RWPE1 (cell line): ENCODE data around the gene SLC7A9.
"Not testable (repeated sequence)": the region's sequence is repeated elsewhere in the genome, so short reads cannot be mapped to it uniquely, and the experiment has no call there.

Source experiments
- CTCF ChIA-PET: fragments of 350-600 bp; sonication (Branson Sonifier 250); formaldehyde crosslinking; extraction: SDS; loops from one replicate; lab custom pipeline; 2021; lab: Yijun Ruan, JAX
- POLR2A ChIA-PET: fragments of 400-600 bp; formaldehyde crosslinking; extraction: SDS; loops from one replicate; lab custom pipeline; 2020; ENCODE audit warnings: antibody characterized with exemption; ENCODE audit not compliant: low non-redundant PET; lab: Yijun Ruan, JAX
- DNase-seq: peaks from one replicate; pipeline ENCODE4 v3.0.0; 2012; ENCODE audit warnings: low spot score
- H3K27ac ChIP-seq: fragments of 450-650 bp; 2 replicates; pipeline ENCODE4 v1.5.1; 2017
- TF ChIP-seq, protein P1 (sequence below): fragments of 450-650 bp; conservative IDR thresholded peaks from 2 replicates; pipeline ENCODE4 v1.5.1; 2017; ENCODE audit warnings: low read depth, mild to moderate bottlenecking

The SLC7A9 gene

GRCh38 chr19:32873247-32873959 is 3.8 kb upstream of the SLC7A9 start:
- TF ChIP-seq, protein P1, sequence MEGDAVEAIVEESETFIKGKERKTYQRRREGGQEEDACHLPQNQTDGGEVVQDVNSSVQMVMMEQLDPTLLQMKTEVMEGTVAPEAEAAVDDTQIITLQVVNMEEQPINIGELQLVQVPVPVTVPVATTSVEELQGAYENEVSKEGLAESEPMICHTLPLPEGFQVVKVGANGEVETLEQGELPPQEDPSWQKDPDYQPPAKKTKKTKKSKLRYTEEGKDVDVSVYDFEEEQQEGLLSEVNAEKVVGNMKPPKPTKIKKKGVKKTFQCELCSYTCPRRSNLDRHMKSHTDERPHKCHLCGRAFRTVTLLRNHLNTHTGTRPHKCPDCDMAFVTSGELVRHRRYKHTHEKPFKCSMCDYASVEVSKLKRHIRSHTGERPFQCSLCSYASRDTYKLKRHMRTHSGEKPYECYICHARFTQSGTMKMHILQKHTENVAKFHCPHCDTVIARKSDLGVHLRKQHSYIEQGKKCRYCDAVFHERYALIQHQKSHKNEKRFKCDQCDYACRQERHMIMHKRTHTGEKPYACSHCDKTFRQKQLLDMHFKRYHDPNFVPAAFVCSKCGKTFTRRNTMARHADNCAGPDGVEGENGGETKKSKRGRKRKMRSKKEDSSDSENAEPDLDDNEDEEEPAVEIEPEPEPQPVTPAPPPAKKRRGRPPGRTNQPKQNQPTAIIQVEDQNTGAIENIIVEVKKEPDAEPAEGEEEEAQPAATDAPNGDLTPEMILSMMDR, result no peak
- ChIA-PET POLR2A (no interaction called here), CTCF (interaction anchor here (0.6 kb wide), 1 partner anchor 24 kb away, joined by 3 read pairs; no protein-coding TSS in a partner anchor)

GRCh38 chr19:32872391-32872790 is 2.8 kb upstream of the SLC7A9 start:
- TF ChIP-seq, protein P1, result no peak
- H3K27ac ChIP-seq, result no peak overlapping the region
- ChIA-PET CTCF (interaction anchor here (0.6 kb wide), 1 partner anchor 25 kb away, joined by 3 read pairs; no protein-coding TSS in a partner anchor), POLR2A (no interaction called here)
- no peak for DNase-seq

More at GRCh38 chr19:32873247-32873959, 3.8 kb upstream of the SLC7A9 start:
- no peak overlapping the region for H3K27ac ChIP-seq
- DNase-seq, result no peak

GRCh38 chr19:32870981-32871451 is 1.4 kb upstream of the SLC7A9 start:
- no peak overlapping the region for H3K27ac ChIP-seq
- no peak for DNase-seq
- CTCF ChIA-PET, result no interaction called here
- POLR2A ChIA-PET, result no interaction called here
- TF ChIP-seq, protein P1, result no peak

DNA sequence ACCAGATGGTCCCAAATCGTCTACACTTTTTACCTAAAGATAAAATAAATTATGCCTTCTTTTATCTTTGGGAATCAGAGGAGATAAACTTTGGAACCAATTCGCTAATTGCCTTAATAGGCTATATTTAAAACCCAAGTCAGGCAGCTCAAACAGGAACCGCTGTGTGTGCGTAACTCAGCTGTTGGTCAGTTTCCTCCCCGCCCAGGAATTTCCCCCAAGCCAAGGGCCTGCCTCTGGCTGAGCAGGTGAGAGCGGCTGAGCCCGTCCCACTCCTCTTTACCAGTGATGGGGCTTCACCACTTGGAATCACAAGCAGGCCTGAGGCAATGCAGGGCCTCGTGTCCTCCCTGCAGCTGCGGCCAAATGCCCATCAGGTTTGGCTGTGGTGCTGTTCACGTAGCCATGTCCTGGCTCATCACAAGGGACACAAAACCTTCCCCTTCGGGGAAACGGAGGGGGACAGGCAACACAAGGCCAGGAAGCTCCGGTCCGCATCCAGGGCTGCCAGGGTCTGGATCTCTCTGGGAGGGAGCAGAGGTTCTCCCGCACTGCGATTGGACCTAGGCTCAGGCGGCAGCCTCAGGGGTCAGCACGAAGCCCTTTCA is 503 bp upstream of the SLC7A9 start:
- no peak for DNase-seq
- ChIA-PET CTCF (interaction anchor here (0.7 kb wide), 1 partner anchor 171 kb away, joined by 4 read pairs; no protein-coding TSS in a partner anchor), POLR2A (no interaction called here)
- no peak overlapping the region for H3K27ac ChIP-seq
- TF ChIP-seq, protein P1, result no peak

DNA sequence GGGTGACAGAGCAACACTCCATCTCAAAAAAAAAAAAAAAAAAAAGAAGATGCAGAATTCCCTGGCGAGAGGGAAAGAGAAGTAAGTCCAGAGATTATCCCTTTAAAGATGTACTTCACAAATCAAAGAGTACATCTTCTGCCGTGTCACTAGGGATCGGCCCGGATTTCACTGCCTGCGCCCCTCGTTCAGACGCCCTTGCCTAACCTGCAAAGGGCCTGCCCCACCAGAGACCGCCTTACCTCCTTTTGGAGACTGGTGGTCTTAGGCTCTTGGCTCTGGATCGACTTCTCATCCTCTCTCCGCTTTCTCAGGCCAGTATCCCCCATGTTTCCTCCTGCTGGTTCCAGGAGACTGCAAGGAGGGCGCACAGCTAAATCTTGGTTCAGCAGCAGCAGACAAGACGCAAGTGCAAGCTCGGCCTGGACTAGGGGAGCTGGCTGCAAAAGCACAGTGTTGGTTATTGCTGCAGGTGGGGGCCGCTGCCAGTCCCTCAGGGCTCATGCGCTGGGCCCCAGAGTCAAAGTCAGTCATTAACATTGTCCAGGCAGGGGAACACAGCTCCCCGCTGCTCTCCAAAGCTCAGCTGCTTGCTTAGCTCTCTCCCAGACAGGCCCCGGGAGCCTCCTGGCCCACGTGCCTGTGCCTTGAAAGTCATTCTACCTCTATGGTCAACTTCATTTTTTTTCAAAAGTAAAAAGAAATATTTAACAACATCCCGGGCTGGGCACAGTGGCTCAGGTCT is 1.2 kb downstream of the SLC7A9 start:
- ChIA-PET POLR2A (no interaction called here), CTCF (interaction anchor here (0.6 kb wide), 1 partner anchor 338 kb away, joined by 3 read pairs; no protein-coding TSS in a partner anchor)
- no peak overlapping the region for H3K27ac ChIP-seq
- TF ChIP-seq, protein P1, result no peak
- no peak for DNase-seq

DNA sequence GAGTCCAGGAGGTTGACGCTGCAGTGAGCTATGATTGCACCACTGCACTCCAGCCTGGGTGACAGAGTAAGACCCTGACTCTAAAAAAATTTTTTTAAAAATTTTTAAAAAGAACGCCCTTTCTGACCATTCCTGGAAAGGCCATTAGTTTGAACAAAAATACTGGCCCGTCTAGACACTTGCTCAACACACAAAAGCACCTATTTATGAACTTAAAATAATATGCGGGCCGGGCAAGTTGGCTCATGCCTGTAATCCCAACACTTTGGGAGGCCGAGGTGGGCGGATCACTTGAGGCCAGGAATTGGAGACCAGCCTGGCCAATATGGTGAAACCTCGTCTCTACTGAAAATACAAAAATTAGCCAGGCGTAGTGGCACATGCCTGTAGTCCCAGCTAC is 2.1 kb downstream of the SLC7A9 start:
- ChIA-PET CTCF (interaction anchor here (0.6 to 0.7 kb wide), 3 partner anchors 25 to 339 kb away, joined by 3 read pairs; no protein-coding TSS in a partner anchor), POLR2A (interaction anchor here (0.6 kb wide), 1 partner anchor 192 kb away, joined by 3 read pairs; the partner anchor contains the start of gene RGS9BP)
- H3K27ac ChIP-seq, DNase-seq: not testable (repeated sequence)
